ENCODE data around the gene IGFBP2. TPM values are rescaled to one million over a fixed set of nuclear protein-coding genes. Genes with fewer than 3 reads are reported as not detected.

Gene IGFBP2
- total RNA-seq, 1 donor from 2014 or later: 210 TPM

GRCh38 chr2:216701544-216701943 lies 68.3 kb downstream of the IGFBP2 start:
- no peak for DNase-seq (ENCODE audit: low spot score)

- no peak for DNase-seq (ENCODE audit: low spot score)
Measured at GRCh38 chr2:216702756-216703155, 69.5 kb downstream of the IGFBP2 start.

GRCh38 chr2:216710551-216711301 lies 77.5 kb downstream of the IGFBP2 start:
- no peak for DNase-seq (ENCODE audit: low spot score)

GRCh38 chr2:216711348-216711747 lies 78.1 kb downstream of the IGFBP2 start:
- no peak for DNase-seq (ENCODE audit: low spot score)

- DNase-seq (ENCODE audit: low spot score): no peak
Measured at GRCh38 chr2:216713691-216714336, 80.6 kb downstream of the IGFBP2 start.

Other genes with a start within 250 kb of the IGFBP2 start
- gene SMARCAL1, start 220.9 kb upstream of the IGFBP2 start, total RNA-seq: 27.9 TPM
- 2,809 TPM for gene RPL37A, start 134.6 kb upstream of the IGFBP2 start, total RNA-seq
- 697 TPM for gene IGFBP5, start 62.1 kb downstream of the IGFBP2 start, total RNA-seq
- not detected for gene TNP1, start 226.6 kb downstream of the IGFBP2 start, total RNA-seq